Activated gamma-delta T cell treated with Interleukin-2 at 50 U/mL for 16 hours (primary cell): ENCODE data around the gene EPHA6.
"Not testable (repeated sequence)": the region's sequence is repeated elsewhere in the genome, so short reads cannot be mapped to it uniquely, and the experiment has no call there.

Experiments used
- DNase-seq: peaks from one replicate; pipeline ENCODE4 v3.0.0-alpha.2; 2020

Gene EPHA6

GRCh38 chr3:96931119-96931862 lies 116.9 kb downstream of the EPHA6 start:
- DNase-seq: no peak

GRCh38 chr3:96942131-96942530 lies 127.7 kb downstream of the EPHA6 start:
- DNase-seq: not testable (repeated sequence)

GRCh38 chr3:96958856-96959255 lies 144.5 kb downstream of the EPHA6 start:
- DNase-seq: no peak

GRCh38 chr3:96959474-96959873 lies 145.1 kb downstream of the EPHA6 start:
- DNase-seq: no peak

- no peak for DNase-seq
Measured at GRCh38 chr3:96959901-96960641, 145.7 kb downstream of the EPHA6 start.

GRCh38 chr3:96960661-96961330 lies 146.4 kb downstream of the EPHA6 start:
- DNase-seq: no peak

- DNase-seq: no peak
Measured at GRCh38 chr3:96961576-96961975, 147.2 kb downstream of the EPHA6 start.

GRCh38 chr3:96966181-96966929 lies 152.0 kb downstream of the EPHA6 start:
- DNase-seq: no peak

GRCh38 chr3:96970211-96970610 lies 155.8 kb downstream of the EPHA6 start:
- no peak for DNase-seq

- DNase-seq: no peak
Measured at GRCh38 chr3:96977671-96978070, 163.3 kb downstream of the EPHA6 start.

GRCh38 chr3:96983716-96984115 lies 169.3 kb downstream of the EPHA6 start:
- DNase-seq: not testable (repeated sequence)

- DNase-seq: no peak
Measured at GRCh38 chr3:96986241-96986640, 171.8 kb downstream of the EPHA6 start.

- DNase-seq: no peak
Measured at GRCh38 chr3:96991231-96991630, 176.8 kb downstream of the EPHA6 start.

GRCh38 chr3:96991800-96992365 lies 177.5 kb downstream of the EPHA6 start:
- no peak for DNase-seq

GRCh38 chr3:96994988-96995387 lies 180.6 kb downstream of the EPHA6 start:
- no peak for DNase-seq

GRCh38 chr3:96996009-96996408 lies 181.6 kb downstream of the EPHA6 start:
- DNase-seq: no peak

- no peak for DNase-seq
Measured at GRCh38 chr3:97001611-97002010, 187.2 kb downstream of the EPHA6 start.

- no peak for DNase-seq
Measured at GRCh38 chr3:97009427-97010019, 195.1 kb downstream of the EPHA6 start.

GRCh38 chr3:97010881-97011657 lies 196.7 kb downstream of the EPHA6 start:
- no peak for DNase-seq

- DNase-seq: no peak
Measured at GRCh38 chr3:97021778-97022177, 207.4 kb downstream of the EPHA6 start.

GRCh38 chr3:97025612-97026011 lies 211.2 kb downstream of the EPHA6 start:
- not testable (repeated sequence) for DNase-seq
